ENCODE data around the gene PTGES.

Gene PTGES

GRCh38 chr9:129759804-129760502 is 7.1 kb upstream of the PTGES start:
- no peak for TF ChIP-seq CTCF (IDR thresholded peaks at IDR 0.05; ENCODE audit: low read depth, low read length)
- no peak for DNase-seq (ENCODE audit: extremely low read depth, low read depth)

- DNase-seq (ENCODE audit: extremely low read depth, low read depth) = no peak
- no peak for TF ChIP-seq CTCF (IDR thresholded peaks at IDR 0.05; ENCODE audit: low read depth, low read length)
Measured at GRCh38 chr9:129759319-129759718, 6.5 kb upstream of the PTGES start.

GRCh38 chr9:129757045-129757444 is 4.2 kb upstream of the PTGES start:
- TF ChIP-seq CTCF (IDR thresholded peaks at IDR 0.05; ENCODE audit: low read depth, low read length) = no peak
- no peak for DNase-seq (ENCODE audit: extremely low read depth, low read depth)

GRCh38 chr9:129756191-129756590 is 3.3 kb upstream of the PTGES start:
- no peak for DNase-seq (ENCODE audit: extremely low read depth, low read depth)
- no peak for TF ChIP-seq CTCF (IDR thresholded peaks at IDR 0.05; ENCODE audit: low read depth, low read length)

- DNase-seq (ENCODE audit: extremely low read depth, low read depth) = no peak
Measured at GRCh38 chr9:129755151-129755550, 2.3 kb upstream of the PTGES start.

GRCh38 chr9:129751841-129752801 is 721 bp downstream of the PTGES start:
- TF ChIP-seq CTCF (IDR thresholded peaks at IDR 0.05; ENCODE audit: low read depth, low read length) = no peak
- DNase-seq (ENCODE audit: extremely low read depth, low read depth) = no peak

More at GRCh38 chr9:129755151-129755550, 2.3 kb upstream of the PTGES start:
- TF ChIP-seq CTCF (IDR thresholded peaks at IDR 0.05; ENCODE audit: low read depth, low read length) = no peak

All from AG09319 (cell line).